GM23338 (cell line): Measurements from ENCODE around the gene HMHB1. TPM values are rescaled to one million over a fixed set of nuclear protein-coding genes. Genes with fewer than 3 reads are reported as not detected.

Experiments used
- ATAC-seq: fragments of 200-7000 bp; cut with Tn5 transposase; 3 replicates; pipeline ENCODE4 v1.9.1; 2020
- DNase-seq: peaks from one replicate; pipeline ENCODE4 v3.0.0-alpha.2; 2015; ENCODE audit warnings: low spot score
- H2AFZ ChIP-seq: fragments of 200-600 bp; sonication (generic); 2 replicates; pipeline ENCODE4 v1.8.0; 2016; ENCODE audit warnings: antibody characterized with exemption, mild to moderate bottlenecking, moderate library complexity
- H3F3A ChIP-seq: fragments of 200-600 bp; sonication (generic); replicated peaks from 2 replicates; pipeline ENCODE4 v1.8.0; 2017; ENCODE audit warnings: antibody characterized with exemption, mixed run types, low read depth
- H3K27ac ChIP-seq: fragments of 200-600 bp; sonication (generic); 2 replicates; pipeline ENCODE4 v1.6.1; 2016; ENCODE audit warnings: low read depth
- H3K27me3 ChIP-seq: fragments of 200-600 bp; sonication (generic); 2 replicates; pipeline ENCODE4 v1.8.0; 2016; ENCODE audit warnings: mild to moderate bottlenecking, mixed run types, moderate library complexity; ENCODE audit not compliant: insufficient read depth
- H3K36me3 ChIP-seq: fragments of 200-600 bp; sonication (generic); 2 replicates; pipeline ENCODE4 v1.8.0; 2016; ENCODE audit warnings: mild to moderate bottlenecking; ENCODE audit not compliant: insufficient read depth
- H3K4me1 ChIP-seq: fragments of 200-600 bp; sonication (generic); 2 replicates; pipeline ENCODE4 v1.8.0; 2016; ENCODE audit warnings: mild to moderate bottlenecking, moderate library complexity; ENCODE audit not compliant: insufficient read depth
- H3K4me2 ChIP-seq: fragments of 200-600 bp; sonication (generic); 2 replicates; pipeline ENCODE4 v1.7.1; 2017; ENCODE audit warnings: mixed run types
- H3K4me3 ChIP-seq: fragments of 200-600 bp; sonication (generic); 2 replicates; pipeline ENCODE4 v1.6.1; 2016; ENCODE audit warnings: mixed run types
- H3K79me2 ChIP-seq: fragments of 200-600 bp; sonication (generic); replicated peaks from 2 replicates; pipeline ENCODE4 v1.8.0; 2017; ENCODE audit warnings: mild to moderate bottlenecking; ENCODE audit not compliant: insufficient read depth
- H3K9me2 ChIP-seq: fragments of 200-600 bp; sonication (generic); 2 replicates; pipeline ENCODE4 v1.8.0; 2017; ENCODE audit not compliant: insufficient read depth
- H4K20me1 ChIP-seq: fragments of 200-600 bp; sonication (generic); replicated peaks from 2 replicates; pipeline ENCODE4 v1.8.0; 2017; ENCODE audit warnings: mild to moderate bottlenecking; ENCODE audit not compliant: insufficient read depth
- H3K27ac Mint-ChIP-seq: 2 replicates; pipeline ENCODE4 v1.8.0; 2020; ENCODE audit warnings: inconsistent platforms, mild to moderate bottlenecking, moderate library complexity, mixed read lengths
- H3K27me3 Mint-ChIP-seq: 3 replicates; pipeline ENCODE4 v1.8.0; 2022; ENCODE audit warnings: low read depth, mild to moderate bottlenecking, moderate library complexity, mixed read lengths, inconsistent platforms; ENCODE audit not compliant: insufficient read depth, poor library complexity
- H3K36me3 Mint-ChIP-seq: 3 replicates; pipeline ENCODE4 v1.8.0; 2021; ENCODE audit warnings: low read depth, mild to moderate bottlenecking, inconsistent platforms, moderate library complexity, mixed read lengths
- H3K4me1 Mint-ChIP-seq: 3 replicates; pipeline ENCODE4 v1.8.0; 2020; ENCODE audit warnings: mild to moderate bottlenecking, inconsistent platforms, mixed read lengths
- H3K4me3 Mint-ChIP-seq: 3 replicates; pipeline ENCODE4 v1.8.0; 2021; ENCODE audit warnings: moderate library complexity, mild to moderate bottlenecking, inconsistent platforms, mixed read lengths
- H3K9me3 Mint-ChIP-seq: 3 replicates; pipeline ENCODE4 v1.8.0; 2020; ENCODE audit warnings: moderate library complexity, mild to moderate bottlenecking, inconsistent platforms, mixed read lengths
- EZH2phosphoT487 ChIP-seq: fragments of 200-600 bp; sonication (generic); IDR thresholded peaks from one replicate; pipeline ENCODE4 v1.8.1; 2018; ENCODE audit warnings: antibody characterized with exemption; ENCODE audit not compliant: unreplicated experiment
- JUNB ChIP-seq: IDR thresholded peaks from one replicate; pipeline ENCODE4 v1.6.1; 2016; ENCODE audit warnings: antibody characterized with exemption; ENCODE audit not compliant: unreplicated experiment
- NANOG ChIP-seq: IDR thresholded peaks from 2 replicates; pipeline ENCODE4 v1.6.1; 2016; ENCODE audit warnings: antibody characterized with exemption, borderline replicate concordance
- POLR2AphosphoS5 ChIP-seq: IDR thresholded peaks from 2 replicates; pipeline ENCODE4 v1.6.1; 2016; ENCODE audit warnings: antibody characterized with exemption, low read depth
- STAT1 ChIP-seq: IDR thresholded peaks from one replicate; pipeline ENCODE4 v1.6.1; 2016; ENCODE audit warnings: antibody characterized with exemption; ENCODE audit not compliant: unreplicated experiment
- ZNF114 ChIP-seq: fragments of 250-450 bp; sonication (Bioruptor Pico); IDR thresholded peaks from 2 replicates; pipeline ENCODE4 v1.5.0; 2020; ENCODE audit warnings: mild to moderate bottlenecking, moderate library complexity
- ZNF331 ChIP-seq: fragments of 250-450 bp; sonication (Bioruptor Pico); IDR thresholded peaks from 2 replicates; pipeline ENCODE4 v1.5.0; 2020; ENCODE audit warnings: low read depth, mild to moderate bottlenecking, moderate library complexity
- polyA plus RNA-seq: library from polyadenylated mRNA; unstranded; fragments of >200 nt; fragmentation: Nextera tagmentation; extraction: Ambion mirVana; gene quantifications from 2 replicates; pipeline ENCODE4 v1.2.1, GENCODE V29; 2016
- total RNA-seq: library from RNA; depleted of rRNA; stranded (reverse); fragments of >200 nt; shearing (Covaris generic); gene quantifications from 2 replicates; pipeline ENCODE4 v1.2.3, GENCODE V29; 2014
- TF ChIP-seq, protein P1 (sequence below): IDR thresholded peaks from 2 replicates; pipeline ENCODE4 v1.6.1; 2016; ENCODE audit warnings: antibody characterized with exemption
- TF ChIP-seq, protein P2 (sequence below), 2 experiments: fragments of 200-600 bp in 1 of 2; sonication (generic) in 1 of 2; conservative IDR thresholded peaks; 2 replicates each; pipeline versions ENCODE4 v1.5.1 to v1.6.1; 2016 to 2017; ENCODE audit warnings: antibody characterized with exemption in 2 of 2, low read depth in 2 of 2, mild to moderate bottlenecking in 2 of 2, moderate library complexity in 1 of 2
- TF ChIP-seq, protein P3 (sequence below): IDR thresholded peaks from one replicate; pipeline ENCODE4 v1.6.1; 2018; ENCODE audit warnings: antibody characterized with exemption; ENCODE audit not compliant: unreplicated experiment

HMHB1 gene
- total and polyA plus RNA-seq, 2 experiments from 2014 or later = not detected

DNA sequence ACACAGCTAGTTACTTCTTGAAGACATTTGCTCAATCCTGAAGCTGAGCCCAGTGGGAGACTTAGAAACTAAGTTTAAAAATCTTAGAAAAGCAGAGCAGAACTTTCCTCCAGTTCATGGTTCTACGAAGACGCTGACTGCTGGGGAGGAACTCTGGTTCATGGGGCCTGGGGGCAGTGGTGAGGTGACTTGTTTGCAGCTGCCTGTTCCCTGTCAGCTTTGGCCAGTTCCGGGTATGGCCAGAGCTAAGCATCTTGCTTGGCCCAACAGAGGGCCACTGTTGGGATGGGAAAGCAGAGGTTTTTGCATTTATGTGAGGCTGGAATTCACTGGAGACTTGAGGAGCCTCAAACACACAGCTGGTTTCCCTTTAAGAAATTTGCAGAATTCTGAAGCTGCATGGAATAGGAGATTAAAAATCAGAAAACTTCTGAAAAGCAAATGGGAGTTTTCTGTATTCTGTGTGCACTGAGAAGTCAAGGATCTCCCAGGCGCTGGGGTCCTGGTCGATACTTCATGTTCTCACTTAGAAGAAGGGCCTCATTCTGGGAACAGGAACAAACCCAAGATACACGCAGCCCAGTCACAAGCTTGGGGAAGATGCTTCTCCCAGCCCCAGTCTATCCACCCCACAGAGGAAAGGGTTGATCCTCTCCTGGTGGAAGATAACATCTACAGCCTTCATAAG, 10.6 kb upstream of the HMHB1 start:
- no peaks in the 10 kb centered on the region for H3K4me1 ChIP-seq
- H3K4me3 ChIP-seq = no peak overlapping the region
- DNase-seq = no peak
- Mint-ChIP-seq H3K4me1 (no peaks in the 10 kb centered on the region), H3K4me3 (no peak overlapping the region), H3K9me3 (no peaks in the 10 kb centered on the region), H3K27ac (no peak overlapping the region), H3K27me3 (peaks cover 5% of the 10 kb centered on the region), H3K36me3 (no peaks in the 10 kb centered on the region)
- TF ChIP-seq, protein P1, sequence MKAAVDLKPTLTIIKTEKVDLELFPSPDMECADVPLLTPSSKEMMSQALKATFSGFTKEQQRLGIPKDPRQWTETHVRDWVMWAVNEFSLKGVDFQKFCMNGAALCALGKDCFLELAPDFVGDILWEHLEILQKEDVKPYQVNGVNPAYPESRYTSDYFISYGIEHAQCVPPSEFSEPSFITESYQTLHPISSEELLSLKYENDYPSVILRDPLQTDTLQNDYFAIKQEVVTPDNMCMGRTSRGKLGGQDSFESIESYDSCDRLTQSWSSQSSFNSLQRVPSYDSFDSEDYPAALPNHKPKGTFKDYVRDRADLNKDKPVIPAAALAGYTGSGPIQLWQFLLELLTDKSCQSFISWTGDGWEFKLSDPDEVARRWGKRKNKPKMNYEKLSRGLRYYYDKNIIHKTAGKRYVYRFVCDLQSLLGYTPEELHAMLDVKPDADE = no peak
- no peak for TF ChIP-seq ZNF114 (CRISPR knock-in tag)
- H3K9me2 ChIP-seq = no peaks in the 10 kb centered on the region
- H3K27me3 ChIP-seq = no peaks in the 10 kb centered on the region
- no peak overlapping the region for H2AFZ ChIP-seq
- no peaks in the 10 kb centered on the region for H3F3A ChIP-seq
- no peak; the same call in 2 of the 3 replicates for ATAC-seq
- H3K27ac ChIP-seq = no peak overlapping the region
- H3K79me2 ChIP-seq = no peaks in the 10 kb centered on the region
- H3K4me2 ChIP-seq = no peak overlapping the region
- H4K20me1 ChIP-seq = no peaks in the 10 kb centered on the region
- H3K36me3 ChIP-seq = no peaks in the 10 kb centered on the region

DNA sequence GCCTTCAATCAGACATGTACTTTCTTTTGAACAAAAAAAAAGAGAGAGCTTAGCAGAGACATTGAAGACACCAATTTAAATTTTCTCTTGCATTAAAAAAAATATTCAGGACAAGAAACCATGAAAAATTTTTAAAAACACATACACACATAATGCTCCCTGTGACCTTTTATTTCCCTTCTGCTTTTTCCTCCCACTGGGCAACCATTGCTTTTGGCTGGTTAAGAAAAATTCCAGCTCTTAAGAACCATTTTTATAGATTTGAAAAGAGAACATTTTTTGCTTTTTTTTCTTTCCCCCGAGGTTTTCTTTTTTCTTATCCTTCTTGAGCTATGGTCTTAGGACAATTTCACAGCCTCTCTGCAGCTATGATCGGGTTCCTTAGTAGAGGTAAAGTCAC, 6.1 kb upstream of the HMHB1 start:
- peaks cover 4% of the 10 kb centered on the region for H3K27me3 Mint-ChIP-seq
- Histone ChIP-seq H3K79me2 (no peaks in the 10 kb centered on the region), H3K4me2 (no peak overlapping the region), H3K4me3 (no peak overlapping the region), H3K9me2 (no peaks in the 10 kb centered on the region), H3K36me3 (no peaks in the 10 kb centered on the region), H3K27me3 (no peaks in the 10 kb centered on the region), H4K20me1 (no peaks in the 10 kb centered on the region), H3F3A (no peaks in the 10 kb centered on the region), H2AFZ (no peak overlapping the region), H3K27ac (no peak overlapping the region), H3K4me1 (no peaks in the 10 kb centered on the region)
- no peak overlapping the region for H3K4me3 Mint-ChIP-seq
- no peak for DNase-seq
- no peaks in the 10 kb centered on the region for H3K4me1 Mint-ChIP-seq
- ATAC-seq = no peak
- H3K36me3 Mint-ChIP-seq = no peaks in the 10 kb centered on the region
- TF ChIP-seq NANOG (no peak), ZNF114 (CRISPR knock-in tag) (no peak)
- TF ChIP-seq, protein P1 = no peak
- TF ChIP-seq, protein P2, sequence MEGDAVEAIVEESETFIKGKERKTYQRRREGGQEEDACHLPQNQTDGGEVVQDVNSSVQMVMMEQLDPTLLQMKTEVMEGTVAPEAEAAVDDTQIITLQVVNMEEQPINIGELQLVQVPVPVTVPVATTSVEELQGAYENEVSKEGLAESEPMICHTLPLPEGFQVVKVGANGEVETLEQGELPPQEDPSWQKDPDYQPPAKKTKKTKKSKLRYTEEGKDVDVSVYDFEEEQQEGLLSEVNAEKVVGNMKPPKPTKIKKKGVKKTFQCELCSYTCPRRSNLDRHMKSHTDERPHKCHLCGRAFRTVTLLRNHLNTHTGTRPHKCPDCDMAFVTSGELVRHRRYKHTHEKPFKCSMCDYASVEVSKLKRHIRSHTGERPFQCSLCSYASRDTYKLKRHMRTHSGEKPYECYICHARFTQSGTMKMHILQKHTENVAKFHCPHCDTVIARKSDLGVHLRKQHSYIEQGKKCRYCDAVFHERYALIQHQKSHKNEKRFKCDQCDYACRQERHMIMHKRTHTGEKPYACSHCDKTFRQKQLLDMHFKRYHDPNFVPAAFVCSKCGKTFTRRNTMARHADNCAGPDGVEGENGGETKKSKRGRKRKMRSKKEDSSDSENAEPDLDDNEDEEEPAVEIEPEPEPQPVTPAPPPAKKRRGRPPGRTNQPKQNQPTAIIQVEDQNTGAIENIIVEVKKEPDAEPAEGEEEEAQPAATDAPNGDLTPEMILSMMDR (conservative IDR thresholded peaks at IDR 0.05; ENCODE audit: low read depth in 2 of 2) = no peak
- H3K9me3 Mint-ChIP-seq = no peaks in the 10 kb centered on the region
- no peak overlapping the region for H3K27ac Mint-ChIP-seq

DNA sequence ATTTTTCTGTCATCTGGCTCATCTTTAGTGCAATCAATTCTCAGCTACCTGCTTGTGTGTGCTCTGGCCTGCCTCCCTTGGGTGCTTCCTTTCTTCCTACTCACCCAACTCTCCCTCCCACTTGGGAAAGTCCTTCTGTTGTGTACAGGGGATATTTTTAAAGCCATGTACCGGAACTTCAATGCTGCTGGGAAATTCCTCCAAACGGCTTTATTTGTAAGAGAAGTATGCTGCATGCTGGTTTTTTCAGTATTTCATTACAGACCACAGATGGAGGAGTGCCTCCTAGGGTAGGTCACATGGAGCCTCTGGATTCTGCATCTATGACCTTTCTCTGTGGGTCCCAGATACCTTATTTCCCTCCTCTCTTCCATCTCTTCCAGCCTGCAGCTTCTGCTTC, 5.4 kb upstream of the HMHB1 start:
- Histone ChIP-seq H4K20me1 (no peaks in the 10 kb centered on the region), H2AFZ (no peak overlapping the region; the same call in 1 of the 2 replicates), H3K27ac (no peak overlapping the region), H3F3A (no peaks in the 10 kb centered on the region), H3K36me3 (no peaks in the 10 kb centered on the region), H3K4me2 (no peak overlapping the region), H3K79me2 (no peaks in the 10 kb centered on the region), H3K4me1 (no peaks in the 10 kb centered on the region), H3K27me3 (no peaks in the 10 kb centered on the region), H3K9me2 (no peaks in the 10 kb centered on the region), H3K4me3 (no peak overlapping the region)
- H3K4me3 Mint-ChIP-seq = no peak overlapping the region
- no peaks in the 10 kb centered on the region for H3K4me1 Mint-ChIP-seq
- H3K27me3 Mint-ChIP-seq = no peaks in the 10 kb centered on the region
- DNase-seq (no peak), ATAC-seq (no peak)
- no peaks in the 10 kb centered on the region for H3K36me3 Mint-ChIP-seq
- H3K27ac Mint-ChIP-seq = no peak overlapping the region
- H3K9me3 Mint-ChIP-seq = no peaks in the 10 kb centered on the region
- TF ChIP-seq, protein P3, sequence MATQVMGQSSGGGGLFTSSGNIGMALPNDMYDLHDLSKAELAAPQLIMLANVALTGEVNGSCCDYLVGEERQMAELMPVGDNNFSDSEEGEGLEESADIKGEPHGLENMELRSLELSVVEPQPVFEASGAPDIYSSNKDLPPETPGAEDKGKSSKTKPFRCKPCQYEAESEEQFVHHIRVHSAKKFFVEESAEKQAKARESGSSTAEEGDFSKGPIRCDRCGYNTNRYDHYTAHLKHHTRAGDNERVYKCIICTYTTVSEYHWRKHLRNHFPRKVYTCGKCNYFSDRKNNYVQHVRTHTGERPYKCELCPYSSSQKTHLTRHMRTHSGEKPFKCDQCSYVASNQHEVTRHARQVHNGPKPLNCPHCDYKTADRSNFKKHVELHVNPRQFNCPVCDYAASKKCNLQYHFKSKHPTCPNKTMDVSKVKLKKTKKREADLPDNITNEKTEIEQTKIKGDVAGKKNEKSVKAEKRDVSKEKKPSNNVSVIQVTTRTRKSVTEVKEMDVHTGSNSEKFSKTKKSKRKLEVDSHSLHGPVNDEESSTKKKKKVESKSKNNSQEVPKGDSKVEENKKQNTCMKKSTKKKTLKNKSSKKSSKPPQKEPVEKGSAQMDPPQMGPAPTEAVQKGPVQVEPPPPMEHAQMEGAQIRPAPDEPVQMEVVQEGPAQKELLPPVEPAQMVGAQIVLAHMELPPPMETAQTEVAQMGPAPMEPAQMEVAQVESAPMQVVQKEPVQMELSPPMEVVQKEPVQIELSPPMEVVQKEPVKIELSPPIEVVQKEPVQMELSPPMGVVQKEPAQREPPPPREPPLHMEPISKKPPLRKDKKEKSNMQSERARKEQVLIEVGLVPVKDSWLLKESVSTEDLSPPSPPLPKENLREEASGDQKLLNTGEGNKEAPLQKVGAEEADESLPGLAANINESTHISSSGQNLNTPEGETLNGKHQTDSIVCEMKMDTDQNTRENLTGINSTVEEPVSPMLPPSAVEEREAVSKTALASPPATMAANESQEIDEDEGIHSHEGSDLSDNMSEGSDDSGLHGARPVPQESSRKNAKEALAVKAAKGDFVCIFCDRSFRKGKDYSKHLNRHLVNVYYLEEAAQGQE = no peak
- TF ChIP-seq JUNB = no peak
- TF ChIP-seq POLR2AphosphoS5 = no peak
- no peak for TF ChIP-seq EZH2phosphoT487
- TF ChIP-seq, protein P1 = no peak
- TF ChIP-seq NANOG = no peak
- no peak for TF ChIP-seq ZNF331
- no peak for TF ChIP-seq STAT1
